Natural killer cell (primary cell): ENCODE data around the gene ATG4D. TPM values are rescaled to one million over a fixed set of nuclear protein-coding genes. Genes with fewer than 3 reads are reported as not detected.

Source experiments
- ATAC-seq, 3 donors: fragments of 150-1000 bp in 2 of 3; fragments of 200-7000 bp in 1 of 3; cut with Tn5 transposase; 1 replicate in 1 of 3; 2 replicates in 2 of 3; pipeline ENCODE4 v1.10.0; 2021; ENCODE audit warnings: mild to moderate bottlenecking in 2 of 3, moderate library complexity in 2 of 3
- DNase-seq, 2 donors: peaks; one replicate each; pipeline versions ENCODE4 v3.0.0 to v3.0.0-alpha.2; 2013 to 2021; ENCODE audit warnings: mixed read lengths in 1 of 2
- H3K27ac ChIP-seq: one replicate; pipeline ENCODE4 v1.5.1; 2013; ENCODE audit warnings: mild to moderate bottlenecking, low read length
- H3K27me3 ChIP-seq: one replicate; pipeline ENCODE4 v1.6.1; 2013; ENCODE audit warnings: low read length; ENCODE audit not compliant: control insufficient read depth, insufficient read depth
- H3K36me3 ChIP-seq: one replicate; pipeline ENCODE4 v1.6.1; 2013; ENCODE audit warnings: low read length; ENCODE audit not compliant: control insufficient read depth, insufficient read depth
- H3K4me1 ChIP-seq: one replicate; pipeline ENCODE4 v1.6.1; 2013; ENCODE audit warnings: low read length; ENCODE audit not compliant: control insufficient read depth, insufficient read depth
- H3K4me3 ChIP-seq: one replicate; pipeline ENCODE4 v1.5.1; 2013; ENCODE audit warnings: low read length
- H3K9me3 ChIP-seq: one replicate; pipeline ENCODE4 v1.6.1; 2013; ENCODE audit warnings: low read length; ENCODE audit not compliant: control insufficient read depth, insufficient read depth
- H3K27ac Mint-ChIP-seq, 2 donors: one replicate each; pipeline ENCODE4 v1.8.0; 2022; ENCODE audit warnings: mild to moderate bottlenecking in 2 of 2, mixed read lengths in 2 of 2, moderate library complexity in 1 of 2
- H3K27me3 Mint-ChIP-seq, 2 donors: one replicate each; pipeline ENCODE4 v1.8.0; 2022; ENCODE audit warnings: low read depth in 2 of 2, mixed read lengths in 2 of 2
- H3K36me3 Mint-ChIP-seq: one replicate; pipeline ENCODE4 v1.8.0; 2022; ENCODE audit warnings: mixed read lengths
- H3K4me1 Mint-ChIP-seq, 2 donors: one replicate each; pipeline ENCODE4 v1.8.0; 2022; ENCODE audit warnings: mixed read lengths in 2 of 2
- H3K4me3 Mint-ChIP-seq: one replicate; pipeline ENCODE4 v1.8.0; 2022; ENCODE audit warnings: mild to moderate bottlenecking, moderate library complexity, mixed read lengths
- H3K9me3 Mint-ChIP-seq, 2 donors: one replicate each; pipeline ENCODE4 v1.8.0; 2022; ENCODE audit warnings: mixed read lengths in 2 of 2
- CTCF ChIP-seq: fragments of 200-600 bp; IDR thresholded peaks from one replicate; pipeline ENCODE4 v1.8.0; 2022; ENCODE audit warnings: antibody characterized with exemption
- WGBS: methylation state at CpG from one replicate; pipeline ENCODE4 v1.1.7; 2013; ENCODE audit warnings: missing lambda C conversion rate; ENCODE audit not compliant: insufficient coverage; 5-methylcytosine and 5-hydroxymethylcytosine counted together
- intact Hi-C: fragments of 100-400 bp; cut with micrococcal nuclease; formaldehyde crosslinking; loops from one replicate; pipeline ENCODE4 v1.14.2; 2022
- total RNA-seq, 4 donors: library from RNA; stranded (reverse); fragments of 120-200 nt in 1 of 4; gene quantifications; one replicate each; pipeline versions ENCODE4 v1.2.3 to v1.2.4, GENCODE V29; 2013 to 2022

ATG4D gene
- total RNA-seq, 3 donors from 2014 or later (not counting 1 experiment from before 2014, with no cell fraction given), result 128 to 155 (median 138) TPM

GRCh38 chr19:10593820-10594637, 50.3 kb downstream of the ATG4D start:
- no peak overlapping the region for H3K27ac ChIP-seq
- H3K4me1 ChIP-seq, result peaks cover 52% of the 10 kb centered on the region
- Mint-ChIP-seq H3K27me3 (no peaks in the 10 kb centered on the region), H3K9me3 (no peaks in the 10 kb centered on the region), H3K4me3 (no peak overlapping the region), H3K27ac (peak overlapping the region; percentile 30 to 86), H3K36me3 (no peaks in the 10 kb centered on the region), H3K4me1 (peaks cover 17 to 30% of the 10 kb centered on the region in 2 donors)
- no peaks in the 10 kb centered on the region for H3K36me3 ChIP-seq
- H3K9me3 ChIP-seq, result no peaks in the 10 kb centered on the region
- DNase-seq (no peak), ATAC-seq (no peak)
- TF ChIP-seq CTCF, result no peak
- intact Hi-C loops, result no loop called here
- 75% methylated on average over 9 of the region's 9 CpGs for WGBS
- no peak overlapping the region for H3K4me3 ChIP-seq
- no peaks in the 10 kb centered on the region for H3K27me3 ChIP-seq

GRCh38 chr19:10600149-10600548, 56.4 kb downstream of the ATG4D start:
- no peak overlapping the region for H3K27ac ChIP-seq
- no peaks in the 10 kb centered on the region for H3K9me3 Mint-ChIP-seq
- DNase-seq, result no peak
- peaks cover 62% of the 10 kb centered on the region for H3K4me1 ChIP-seq
- H3K9me3 ChIP-seq, result no peaks in the 10 kb centered on the region
- H3K27ac Mint-ChIP-seq, result no peak overlapping the region
- WGBS, result 93% methylated on average over 4 of the region's 5 CpGs
- H3K4me1 Mint-ChIP-seq, result peaks cover 38 to 42% of the 10 kb centered on the region in 2 donors
- H3K27me3 ChIP-seq, result no peaks in the 10 kb centered on the region
- no peak for TF ChIP-seq CTCF
- intact Hi-C loops, result no loop called here
- no peaks in the 10 kb centered on the region for H3K36me3 Mint-ChIP-seq
- H3K4me3 Mint-ChIP-seq, result no peak overlapping the region
- H3K4me3 ChIP-seq, result no peak overlapping the region
- H3K36me3 ChIP-seq, result no peaks in the 10 kb centered on the region
- no peaks in the 10 kb centered on the region for H3K27me3 Mint-ChIP-seq
- ATAC-seq, result no peak

- Mint-ChIP-seq H3K36me3 (no peaks in the 10 kb centered on the region), H3K27me3 (no peaks in the 10 kb centered on the region), H3K9me3 (no peaks in the 10 kb centered on the region), H3K4me3 (peak overlapping the region; percentile 81), H3K27ac (peak overlapping the region; percentile 95 to 98), H3K4me1 (peaks cover 24 to 25% of the 10 kb centered on the region in 2 donors)
- Histone ChIP-seq H3K36me3 (no peaks in the 10 kb centered on the region), H3K27me3 (no peaks in the 10 kb centered on the region), H3K4me1 (peaks cover 59% of the 10 kb centered on the region), H3K9me3 (no peaks in the 10 kb centered on the region), H3K27ac (peak overlapping the region; percentile 39), H3K4me3 (no peak overlapping the region)
- 37% methylated on average over 7 of the region's 7 CpGs for WGBS
- no peak for TF ChIP-seq CTCF
- intact Hi-C loops, result loop anchor here (2.0 kb wide), 2 partner anchors 35 to 51 kb away; partner anchors contain the start of gene KRI1
- DNase-seq, result no peak
- no peak for ATAC-seq
Observed at GRCh38 chr19:10601999-10602329, 58.3 kb downstream of the ATG4D start.
